Fibroblast of the conjunctiva (primary cell): ENCODE data around the gene CDC23.
"Not testable (repeated sequence)": the region's sequence is repeated elsewhere in the genome, so short reads cannot be mapped to it uniquely, and the experiment has no call there.

Experiments used
- DNase-seq: peaks from one replicate; pipeline ENCODE4 v3.0.0-alpha.2; 2010; ENCODE audit warnings: low read depth

The CDC23 gene

GRCh38 chr5:138213161-138214029 is at the start of gene CDC23:
TSS of gene CDC23 (minus strand) at chr5:138213323. CDS start at chr5:138213312, 11 bp downstream.
- peak; percentile 95 for DNase-seq

GRCh38 chr5:138258704-138259292 is 45.7 kb upstream of the CDC23 start:
- DNase-seq: no peak

- no peak for DNase-seq
Observed at GRCh38 chr5:138257583-138257982, 44.5 kb upstream of the CDC23 start.

- DNase-seq: no peak
Observed at GRCh38 chr5:138252944-138253343, 39.8 kb upstream of the CDC23 start.

- not testable (repeated sequence) for DNase-seq
Observed at GRCh38 chr5:138247800-138248199, 34.7 kb upstream of the CDC23 start.

- no peak for DNase-seq
Observed at GRCh38 chr5:138246822-138247221, 33.7 kb upstream of the CDC23 start.

- DNase-seq: no peak
Observed at GRCh38 chr5:138246334-138246733, 33.2 kb upstream of the CDC23 start.

- no peak for DNase-seq
Observed at GRCh38 chr5:138245717-138246116, 32.6 kb upstream of the CDC23 start.

GRCh38 chr5:138243794-138244193 is 30.7 kb upstream of the CDC23 start:
- no peak for DNase-seq

- no peak for DNase-seq
Observed at GRCh38 chr5:138241688-138242571, 28.8 kb upstream of the CDC23 start.

- no peak for DNase-seq
Observed at GRCh38 chr5:138240650-138241385, 27.7 kb upstream of the CDC23 start.

- no peak for DNase-seq
Observed at GRCh38 chr5:138238034-138238433, 24.9 kb upstream of the CDC23 start.

- no peak for DNase-seq
Observed at GRCh38 chr5:138234651-138235050, 21.5 kb upstream of the CDC23 start.

- DNase-seq: no peak
Observed at GRCh38 chr5:138233280-138233679, 20.2 kb upstream of the CDC23 start.

GRCh38 chr5:138230981-138231589 is 18.0 kb upstream of the CDC23 start:
- no peak for DNase-seq

GRCh38 chr5:138230261-138230660 is 17.1 kb upstream of the CDC23 start:
- DNase-seq: no peak

- no peak for DNase-seq
Observed at GRCh38 chr5:138229387-138229786, 16.3 kb upstream of the CDC23 start.

GRCh38 chr5:138226910-138227309 is 13.8 kb upstream of the CDC23 start:
- DNase-seq: no peak

- DNase-seq: no peak
Observed at GRCh38 chr5:138224712-138225111, 11.6 kb upstream of the CDC23 start.

- DNase-seq: no peak
Observed at GRCh38 chr5:138223532-138223931, 10.4 kb upstream of the CDC23 start.

- no peak for DNase-seq
Observed at GRCh38 chr5:138216799-138217198, 3.7 kb upstream of the CDC23 start.

GRCh38 chr5:138212828-138213160 is 329 bp downstream of the CDC23 start:
- DNase-seq: no peak
